Keratinocyte (primary cell): ENCODE results near the gene GNG13.

Source experiments
- EZH2 ChIP-seq: IDR thresholded peaks from one replicate; pipeline ENCODE4 v1.6.1; 2012; ENCODE audit warnings: inconsistent platforms, mild to moderate bottlenecking, low read length, moderate library complexity
- TF ChIP-seq, protein P1 (sequence below), 3 experiments: IDR thresholded peaks in 1 of 3; conservative IDR thresholded peaks in 1 of 3; optimal IDR thresholded peaks in 1 of 3; 2 replicates in 2 of 3; 3 replicates in 1 of 3; pipeline versions ENCODE3 to v1.5.1; 2011; ENCODE audit warnings: low read length in 3 of 3, mild to moderate bottlenecking in 3 of 3, moderate library complexity in 2 of 3, control low read depth in 1 of 3, inconsistent platforms in 1 of 3; ENCODE audit not compliant: insufficient read depth in 2 of 3; ENCODE audit errors: extremely low read depth in 1 of 3

DNA sequence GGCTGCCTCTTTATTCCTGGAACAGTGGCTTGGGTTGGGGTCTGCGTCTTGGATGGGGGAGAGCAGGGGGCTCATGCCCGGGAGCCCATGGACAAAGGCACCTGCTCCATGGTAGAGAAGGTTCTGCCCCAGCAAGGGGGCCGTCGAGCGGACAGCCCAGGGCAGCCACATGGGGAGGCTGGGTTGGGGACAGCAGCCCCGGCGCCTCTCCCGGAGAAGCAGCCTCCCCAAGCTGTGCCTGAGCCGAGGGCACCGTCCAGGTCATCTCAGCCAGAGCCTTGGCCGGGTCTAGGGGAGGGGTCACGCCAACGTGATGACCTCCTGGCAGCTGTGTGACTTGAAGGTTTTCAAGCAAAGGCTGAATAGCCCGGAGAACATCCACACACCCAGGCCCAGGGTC, 32.9 kb upstream of the GNG13 start:
- TF ChIP-seq, protein P1, sequence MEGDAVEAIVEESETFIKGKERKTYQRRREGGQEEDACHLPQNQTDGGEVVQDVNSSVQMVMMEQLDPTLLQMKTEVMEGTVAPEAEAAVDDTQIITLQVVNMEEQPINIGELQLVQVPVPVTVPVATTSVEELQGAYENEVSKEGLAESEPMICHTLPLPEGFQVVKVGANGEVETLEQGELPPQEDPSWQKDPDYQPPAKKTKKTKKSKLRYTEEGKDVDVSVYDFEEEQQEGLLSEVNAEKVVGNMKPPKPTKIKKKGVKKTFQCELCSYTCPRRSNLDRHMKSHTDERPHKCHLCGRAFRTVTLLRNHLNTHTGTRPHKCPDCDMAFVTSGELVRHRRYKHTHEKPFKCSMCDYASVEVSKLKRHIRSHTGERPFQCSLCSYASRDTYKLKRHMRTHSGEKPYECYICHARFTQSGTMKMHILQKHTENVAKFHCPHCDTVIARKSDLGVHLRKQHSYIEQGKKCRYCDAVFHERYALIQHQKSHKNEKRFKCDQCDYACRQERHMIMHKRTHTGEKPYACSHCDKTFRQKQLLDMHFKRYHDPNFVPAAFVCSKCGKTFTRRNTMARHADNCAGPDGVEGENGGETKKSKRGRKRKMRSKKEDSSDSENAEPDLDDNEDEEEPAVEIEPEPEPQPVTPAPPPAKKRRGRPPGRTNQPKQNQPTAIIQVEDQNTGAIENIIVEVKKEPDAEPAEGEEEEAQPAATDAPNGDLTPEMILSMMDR (optimal IDR thresholded peaks at IDR 0.05 in 1 of 3, IDR thresholded peaks at IDR 0.05 in 1 of 3, conservative IDR thresholded peaks at IDR 0.05 in 1 of 3; ENCODE audit: extremely low read depth in 1 of 3, insufficient read depth in 2 of 3, low read length in 3 of 3): no peak
- no peak for TF ChIP-seq EZH2
